Fibroblast of lung (primary cell): ENCODE results near the gene WWOX. TPM values are rescaled to one million over a fixed set of nuclear protein-coding genes. Genes with fewer than 3 reads are reported as not detected.

ENCODE experiments used
- DNase-seq, 2 donors: peaks; one replicate each; pipeline versions ENCODE4 v3.0.0 to v3.0.0-alpha.2; 2010; ENCODE audit warnings: low read depth in 2 of 2
- H2AFZ ChIP-seq: 2 replicates; pipeline ENCODE4 v1.5.1; 2012; ENCODE audit warnings: low read length, control low read depth, inconsistent platforms
- H3K27ac ChIP-seq: 2 replicates; pipeline ENCODE4 v1.5.1; 2011; ENCODE audit warnings: low read length, control low read depth; ENCODE audit not compliant: insufficient read depth
- H3K27me3 ChIP-seq: 2 replicates; pipeline ENCODE4 v1.5.1; 2011; ENCODE audit warnings: mild to moderate bottlenecking, low read length; ENCODE audit not compliant: control insufficient read depth, insufficient read depth
- H3K36me3 ChIP-seq: 2 replicates; pipeline ENCODE4 v1.5.1; 2011; ENCODE audit warnings: low read length; ENCODE audit not compliant: control insufficient read depth, insufficient read depth
- H3K4me1 ChIP-seq: 2 replicates; pipeline ENCODE4 v1.5.1; 2011; ENCODE audit warnings: low read length; ENCODE audit not compliant: control insufficient read depth, insufficient read depth; ENCODE audit errors: extremely low read depth
- H3K4me2 ChIP-seq: 2 replicates; pipeline ENCODE4 v1.5.1; 2011; ENCODE audit warnings: low read length, control low read depth; ENCODE audit not compliant: insufficient read depth; ENCODE audit errors: extremely low read depth
- H3K4me3 ChIP-seq, 4 experiments: fragments of 200-600 bp in 1 of 4; sonication (generic) in 1 of 4; replicated peaks in 1 of 4; 2 replicates each; pipeline ENCODE4 v1.5.1; 2011 to 2016; ENCODE audit warnings: low read length in 4 of 4, low read depth in 3 of 4, mild to moderate bottlenecking in 3 of 4, control low read depth in 2 of 4, inconsistent platforms in 1 of 4, mixed read lengths in 1 of 4; ENCODE audit not compliant: insufficient read depth in 1 of 4; ENCODE audit errors: control extremely low read depth in 1 of 4
- H3K79me2 ChIP-seq: 2 replicates; pipeline ENCODE4 v1.5.1; 2012; ENCODE audit warnings: mild to moderate bottlenecking, low read length, inconsistent platforms; ENCODE audit not compliant: control insufficient read depth, insufficient read depth
- H3K9ac ChIP-seq: 2 replicates; pipeline ENCODE4 v1.5.1; 2011; ENCODE audit warnings: mild to moderate bottlenecking, low read length, control low read depth; ENCODE audit not compliant: insufficient read depth
- H3K9me3 ChIP-seq: 2 replicates; pipeline ENCODE4 v1.5.1; 2012; ENCODE audit warnings: low read depth, low read length; ENCODE audit not compliant: control insufficient read depth, insufficient read depth
- H4K20me1 ChIP-seq: 2 replicates; pipeline ENCODE4 v1.5.1; 2011; ENCODE audit warnings: low read length; ENCODE audit not compliant: control insufficient read depth, insufficient read depth; ENCODE audit errors: extremely low read depth
- EZH2 ChIP-seq: IDR thresholded peaks from 2 replicates; pipeline ENCODE4 v1.5.1; 2012; ENCODE audit warnings: low read length, control low read depth, mild to moderate bottlenecking; ENCODE audit errors: missing control alignments
- polyA plus RNA-seq, 2 donors: library from polyadenylated mRNA; depleted of rRNA in 1 of 2; stranded (reverse) in 1 of 2; unstranded in 1 of 2; fragments of >200 nt; gene quantifications; 2 replicates each; pipeline ENCODE4 v1.2.1, GENCODE V29; 2011 to 2012; ENCODE audit warnings: missing spikeins in 1 of 2
- total RNA-seq: library from RNA; depleted of rRNA; stranded (reverse); fragments of >200 nt; gene quantifications from 2 replicates; pipeline ENCODE4 v1.2.1, GENCODE V29; 2014
- TF ChIP-seq, protein P1 (sequence below), 2 donors: IDR thresholded peaks in 1 of 2; conservative IDR thresholded peaks in 1 of 2; 1 replicate in 1 of 2; 2 replicates in 1 of 2; pipeline ENCODE4 v1.5.1; 2011 to 2012; ENCODE audit warnings: low read length in 2 of 2, control low read depth in 1 of 2, inconsistent platforms in 1 of 2, low read depth in 1 of 2, mild to moderate bottlenecking in 1 of 2

The WWOX gene
- total and polyA plus RNA-seq, 2 donors (not counting 1 experiment from before 2014, with no cell fraction given) = 5.6 to 16.3 TPM

DNA sequence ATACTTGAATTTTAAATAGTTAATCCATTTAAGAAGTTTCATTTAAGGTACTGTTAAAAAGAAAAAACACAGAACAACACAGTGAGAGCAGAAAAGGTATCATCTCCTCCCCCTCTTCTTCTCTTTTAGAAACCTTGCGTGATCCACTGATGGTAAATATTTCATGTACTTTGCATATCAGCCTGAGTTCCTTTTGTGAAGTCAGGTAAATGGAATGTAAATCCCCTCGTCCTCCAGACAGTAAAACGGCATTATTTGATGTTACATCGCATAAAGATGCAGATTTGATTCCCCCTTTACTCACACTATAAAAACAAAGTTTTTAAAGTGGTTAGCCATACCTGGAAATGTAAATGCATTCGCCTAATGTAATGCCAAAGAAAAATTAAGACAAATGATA lies 234.4 kb downstream of the WWOX start:
- Histone ChIP-seq H3K27me3 (no peaks in the 10 kb centered on the region), H3K36me3 (no peaks in the 10 kb centered on the region), H3K4me1 (no peaks in the 10 kb centered on the region), H4K20me1 (no peaks in the 10 kb centered on the region), H3K4me3 (no peak overlapping the region), H3K9me3 (no peaks in the 10 kb centered on the region), H3K79me2 (no peaks in the 10 kb centered on the region), H2AFZ (no peak overlapping the region), H3K9ac (no peak overlapping the region), H3K27ac (no peak overlapping the region), H3K4me2 (no peak overlapping the region)
- TF ChIP-seq, protein P1, sequence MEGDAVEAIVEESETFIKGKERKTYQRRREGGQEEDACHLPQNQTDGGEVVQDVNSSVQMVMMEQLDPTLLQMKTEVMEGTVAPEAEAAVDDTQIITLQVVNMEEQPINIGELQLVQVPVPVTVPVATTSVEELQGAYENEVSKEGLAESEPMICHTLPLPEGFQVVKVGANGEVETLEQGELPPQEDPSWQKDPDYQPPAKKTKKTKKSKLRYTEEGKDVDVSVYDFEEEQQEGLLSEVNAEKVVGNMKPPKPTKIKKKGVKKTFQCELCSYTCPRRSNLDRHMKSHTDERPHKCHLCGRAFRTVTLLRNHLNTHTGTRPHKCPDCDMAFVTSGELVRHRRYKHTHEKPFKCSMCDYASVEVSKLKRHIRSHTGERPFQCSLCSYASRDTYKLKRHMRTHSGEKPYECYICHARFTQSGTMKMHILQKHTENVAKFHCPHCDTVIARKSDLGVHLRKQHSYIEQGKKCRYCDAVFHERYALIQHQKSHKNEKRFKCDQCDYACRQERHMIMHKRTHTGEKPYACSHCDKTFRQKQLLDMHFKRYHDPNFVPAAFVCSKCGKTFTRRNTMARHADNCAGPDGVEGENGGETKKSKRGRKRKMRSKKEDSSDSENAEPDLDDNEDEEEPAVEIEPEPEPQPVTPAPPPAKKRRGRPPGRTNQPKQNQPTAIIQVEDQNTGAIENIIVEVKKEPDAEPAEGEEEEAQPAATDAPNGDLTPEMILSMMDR (conservative IDR thresholded peaks at IDR 0.05 in 1 of 2, IDR thresholded peaks at IDR 0.05 in 1 of 2; ENCODE audit: low read depth in 1 of 2, low read length in 2 of 2) = no peak
- no peak for TF ChIP-seq EZH2
- DNase-seq = no peak

DNA sequence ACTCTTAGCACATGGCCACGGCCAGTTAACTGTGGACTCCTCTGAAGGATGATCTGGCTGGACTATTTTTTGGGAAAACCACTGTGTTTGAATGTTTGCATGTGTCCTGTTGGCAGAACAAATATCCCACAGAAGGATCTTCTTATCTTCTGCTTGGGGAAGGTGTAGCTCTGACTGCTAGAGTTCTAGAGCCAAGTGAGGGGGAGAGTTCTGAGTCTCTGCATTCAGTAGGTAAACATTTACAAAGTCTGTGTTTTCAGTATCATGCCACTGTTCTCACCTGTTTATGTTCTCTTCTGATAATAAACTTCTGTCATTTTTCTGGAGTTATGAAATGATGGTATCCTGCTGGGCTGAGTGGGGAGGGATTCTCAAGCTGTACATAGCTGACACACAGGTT lies 241.1 kb downstream of the WWOX start:
- Histone ChIP-seq H2AFZ (no peak overlapping the region), H3K27me3 (no peaks in the 10 kb centered on the region), H3K79me2 (no peaks in the 10 kb centered on the region), H3K4me3 (no peak overlapping the region), H3K36me3 (no peaks in the 10 kb centered on the region), H3K9ac (no peak overlapping the region), H3K4me1 (no peaks in the 10 kb centered on the region), H4K20me1 (no peaks in the 10 kb centered on the region), H3K27ac (no peak overlapping the region), H3K9me3 (no peaks in the 10 kb centered on the region), H3K4me2 (no peak overlapping the region)
- no peak for DNase-seq
- no peak for TF ChIP-seq EZH2
- TF ChIP-seq, protein P1 (conservative IDR thresholded peaks at IDR 0.05 in 1 of 2, IDR thresholded peaks at IDR 0.05 in 1 of 2; ENCODE audit: low read depth in 1 of 2, low read length in 2 of 2) = no peak

DNA sequence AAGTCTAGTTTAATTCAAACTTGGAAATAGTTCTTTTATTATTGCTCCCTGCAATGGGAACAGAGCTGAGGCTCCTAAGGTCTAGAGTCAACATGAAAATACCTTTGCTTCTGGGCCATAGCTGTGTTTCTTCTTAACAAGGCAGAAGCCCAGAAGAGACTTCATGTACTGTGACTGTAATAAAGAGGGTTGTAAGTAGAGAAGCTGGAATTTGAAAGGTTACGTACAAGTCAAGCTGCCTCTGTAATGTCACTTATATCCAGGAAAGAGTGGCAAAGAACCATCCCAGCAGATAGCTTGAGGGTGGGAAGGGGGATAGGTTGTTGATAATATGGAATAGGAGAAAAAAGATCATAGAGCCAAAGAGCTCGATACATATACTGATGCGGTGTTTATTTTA lies 248.6 kb downstream of the WWOX start:
- Histone ChIP-seq H3K79me2 (no peaks in the 10 kb centered on the region), H3K9me3 (no peaks in the 10 kb centered on the region), H3K36me3 (no peaks in the 10 kb centered on the region), H3K4me1 (no peaks in the 10 kb centered on the region), H4K20me1 (no peaks in the 10 kb centered on the region), H2AFZ (no peak overlapping the region), H3K27me3 (no peaks in the 10 kb centered on the region), H3K9ac (no peak overlapping the region), H3K4me2 (no peak overlapping the region), H3K4me3 (no peak overlapping the region), H3K27ac (no peak overlapping the region)
- TF ChIP-seq EZH2 = no peak
- TF ChIP-seq, protein P1 (conservative IDR thresholded peaks at IDR 0.05 in 1 of 2, IDR thresholded peaks at IDR 0.05 in 1 of 2; ENCODE audit: low read depth in 1 of 2, low read length in 2 of 2) = no peak
- no peak for DNase-seq
